CMK (cell line): Measurements from ENCODE around the gene HAS3.
"Not testable (repeated sequence)": the region's sequence is repeated elsewhere in the genome, so short reads cannot be mapped to it uniquely, and the experiment has no call there.

Experiments used
- DNase-seq: peaks from one replicate; pipeline ENCODE4 v3.0.0-alpha.2; 2010; ENCODE audit warnings: low read depth

Gene HAS3

DNA sequence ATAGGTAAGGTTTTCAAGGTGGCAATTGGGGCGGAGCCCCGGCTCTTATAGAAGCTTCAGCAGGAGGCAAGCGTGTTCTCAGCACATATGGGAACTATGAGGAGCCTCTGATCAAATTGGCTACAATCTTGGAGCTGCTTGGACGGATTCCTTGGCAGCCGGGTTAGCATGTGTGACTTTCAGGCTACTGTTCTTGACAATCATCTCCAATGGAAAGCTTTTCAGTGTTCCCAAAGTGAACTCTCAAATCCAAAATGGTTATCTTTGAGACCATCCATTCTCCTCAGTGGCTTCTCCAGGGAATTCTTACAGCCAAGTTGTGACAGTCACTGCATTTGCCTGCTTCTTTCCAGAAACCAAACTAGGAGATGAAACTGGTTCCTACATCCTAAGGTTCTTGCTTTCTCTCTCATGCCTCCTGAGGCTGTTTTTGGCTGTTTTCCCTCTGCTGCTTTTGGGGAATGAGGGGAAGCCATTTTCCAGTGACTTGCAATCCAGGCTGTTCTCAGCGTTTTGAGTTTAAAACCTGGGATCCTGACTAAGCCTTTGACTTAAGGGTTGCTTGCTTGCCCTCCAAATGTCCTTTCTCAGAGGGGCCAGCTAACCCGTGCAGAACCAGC, 10.9 kb downstream of the HAS3 start:
- DNase-seq: no peak

GRCh38 chr16:69116906-69117305, 11.5 kb downstream of the HAS3 start:
- no peak for DNase-seq

- no peak for DNase-seq
Measured at GRCh38 chr16:69118468-69118867, 13.0 kb downstream of the HAS3 start.

- no peak for DNase-seq
Measured at GRCh38 chr16:69118994-69119393, 13.5 kb downstream of the HAS3 start.

DNA sequence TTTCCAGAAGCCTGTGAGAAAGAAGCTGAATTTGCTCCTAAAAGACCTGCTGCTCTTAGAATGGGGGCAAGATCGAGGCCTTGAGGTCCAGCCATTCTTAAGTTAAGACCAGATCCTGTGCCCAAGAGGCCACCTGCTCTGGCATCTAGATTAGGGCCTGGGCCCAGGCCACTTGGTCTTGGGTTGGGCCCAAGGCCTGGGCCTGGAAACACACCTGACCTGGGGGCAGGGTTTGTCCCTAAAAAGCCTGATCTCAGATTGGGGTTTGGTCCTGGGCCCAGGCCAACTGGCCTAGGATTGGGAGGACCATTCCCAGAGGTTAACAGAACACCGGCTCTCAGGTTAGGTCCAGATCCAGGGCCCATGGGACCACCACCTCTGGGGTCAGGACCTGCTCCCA, 14.1 kb downstream of the HAS3 start:
- no peak for DNase-seq

- DNase-seq: no peak
Measured at GRCh38 chr16:69120096-69120664, 14.7 kb downstream of the HAS3 start.

- DNase-seq: no peak
Measured at GRCh38 chr16:69123910-69124309, 18.5 kb downstream of the HAS3 start.

DNA sequence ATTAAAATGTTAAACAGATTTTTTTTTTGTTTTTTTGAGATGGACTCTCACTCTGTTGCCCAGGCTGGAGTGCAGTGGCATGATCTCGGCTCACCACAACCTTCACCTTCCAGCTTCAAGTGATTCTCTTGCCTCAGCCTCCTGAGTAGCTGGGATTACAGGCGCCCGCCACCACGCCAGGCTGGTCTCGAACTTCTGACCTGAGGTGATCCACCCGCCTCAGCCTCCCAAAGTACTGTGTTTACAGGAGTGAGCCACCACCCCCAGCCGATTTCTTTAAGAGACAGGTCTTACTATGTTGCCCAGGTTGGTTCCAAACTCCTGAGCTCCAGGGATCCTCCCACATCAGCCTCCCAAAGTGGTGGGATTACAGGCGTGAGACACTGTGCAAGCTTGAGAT, 19.0 kb downstream of the HAS3 start:
- DNase-seq: not testable (repeated sequence)

DNA sequence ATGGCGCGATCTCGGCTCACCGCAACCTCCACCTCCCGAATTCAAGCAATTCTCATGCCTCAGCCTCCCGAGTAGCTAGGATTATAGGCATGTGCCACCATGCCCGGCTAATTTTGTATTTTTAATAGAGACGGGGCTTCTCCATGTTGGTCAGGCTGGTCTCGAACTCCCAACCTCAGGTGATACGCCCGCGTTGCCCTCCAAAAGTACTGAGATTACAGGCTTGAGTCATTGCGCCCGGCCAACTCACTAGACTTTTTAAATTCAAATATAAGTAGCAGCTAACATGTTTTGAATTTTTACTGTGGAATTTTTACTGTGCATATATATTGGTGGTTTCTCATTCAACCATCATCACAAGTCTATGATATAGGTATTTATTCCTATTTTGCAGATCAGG, 19.5 kb downstream of the HAS3 start:
- not testable (repeated sequence) for DNase-seq

GRCh38 chr16:69126221-69126620, 20.8 kb downstream of the HAS3 start:
- no peak for DNase-seq

DNA sequence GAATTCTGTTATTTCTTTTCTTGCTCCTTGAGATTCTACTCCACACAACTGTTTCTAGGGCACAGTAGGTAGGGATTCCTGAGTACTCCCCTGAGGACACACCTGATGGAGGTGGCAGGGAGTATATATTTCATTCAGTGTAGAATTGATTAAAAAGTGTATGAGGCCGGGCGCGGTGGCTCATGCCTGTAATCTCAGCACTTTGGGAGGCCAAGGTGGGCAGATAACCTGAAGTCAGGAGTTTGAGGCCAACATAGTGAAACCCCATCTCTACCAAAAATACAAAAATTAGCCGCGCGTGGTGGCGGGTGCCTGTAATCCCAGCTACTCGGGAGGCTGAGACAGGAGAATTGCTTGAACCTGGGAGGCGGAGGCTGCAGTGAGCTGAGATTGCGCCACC, 21.3 kb downstream of the HAS3 start:
- not testable (repeated sequence) for DNase-seq

- no peak for DNase-seq
Measured at GRCh38 chr16:69127966-69128510, 22.6 kb downstream of the HAS3 start.

DNA sequence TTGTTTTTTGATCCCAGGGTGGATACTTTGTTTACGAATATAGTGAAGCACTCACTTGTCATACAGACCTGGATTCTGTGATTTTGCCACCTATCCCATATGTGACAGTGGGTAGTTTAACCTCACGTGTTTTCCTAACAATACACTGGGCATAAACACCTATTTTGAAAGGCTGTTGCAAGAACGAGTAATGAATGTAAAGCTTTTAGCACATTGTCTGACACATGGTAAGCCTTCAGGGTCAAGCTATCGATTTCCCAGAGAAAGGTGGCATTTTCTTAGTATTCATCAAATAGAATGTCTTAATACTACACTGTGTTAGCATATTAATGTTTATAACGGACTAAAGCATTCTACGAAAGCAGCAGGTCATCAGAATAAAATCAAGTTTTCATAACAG, 25.0 kb downstream of the HAS3 start:
- no peak for DNase-seq

- peak; percentile 64 for DNase-seq
Measured at GRCh38 chr16:69131167-69131838, 25.9 kb downstream of the HAS3 start.

- DNase-seq: peak; percentile 71
Measured at GRCh38 chr16:69131839-69132423, 26.5 kb downstream of the HAS3 start.

- DNase-seq: peak; percentile 76
Measured at GRCh38 chr16:69132424-69133252, 27.2 kb downstream of the HAS3 start, which contains the start of the genes CHTF8 and UTP4. TSS of gene CHTF8 (minus strand) at chr16:69132588. CDS start at chr16:69121458, 11,130 bp downstream. TSS of gene UTP4 (plus strand) at chr16:69132649. CDS start at chr16:69133460, 811 bp downstream.

- no peak for DNase-seq
Measured at GRCh38 chr16:69133373-69133954, 28.0 kb downstream of the HAS3 start.

DNA sequence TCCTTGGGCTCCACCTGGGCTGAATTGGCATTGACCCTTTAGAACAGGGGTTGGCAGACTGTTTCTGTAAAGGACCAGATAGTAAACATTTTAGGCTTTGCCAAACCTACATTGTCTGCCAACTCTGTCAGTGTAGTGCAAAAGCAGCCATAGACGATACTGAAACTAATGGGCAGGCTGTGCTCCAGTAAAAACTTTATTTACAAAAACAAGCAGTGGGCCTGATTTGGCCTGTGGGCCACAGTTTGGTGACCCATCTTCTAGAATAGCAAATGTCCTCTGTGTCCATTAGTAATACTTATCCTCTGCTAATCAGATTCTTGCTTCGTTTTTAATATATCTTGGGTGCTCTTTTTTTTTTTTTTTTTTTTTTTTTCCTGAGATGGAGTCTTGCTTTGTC, 33.2 kb downstream of the HAS3 start:
- no peak for DNase-seq

- not testable (repeated sequence) for DNase-seq
Measured at GRCh38 chr16:69139464-69139863, 34.0 kb downstream of the HAS3 start.

DNA sequence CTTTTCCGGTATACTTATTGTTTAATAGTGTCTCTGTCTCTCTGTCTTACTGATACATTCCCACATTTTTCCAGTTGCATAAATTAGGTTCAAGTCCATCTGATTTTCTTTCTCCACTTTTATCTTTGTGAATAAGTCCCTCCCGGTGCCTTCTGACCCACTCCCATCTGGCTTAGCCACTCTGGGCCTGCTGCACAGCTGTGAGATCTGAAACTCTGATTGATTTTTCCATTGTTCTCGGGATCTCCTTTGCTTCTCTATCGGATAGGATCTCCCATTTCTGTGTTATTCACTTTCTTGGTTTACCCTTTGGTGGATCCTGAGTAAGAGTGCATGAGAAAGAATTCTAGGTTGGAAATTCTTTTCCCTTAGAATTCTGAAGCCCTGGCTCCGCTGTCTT, 35.6 kb downstream of the HAS3 start:
- no peak for DNase-seq

- no peak for DNase-seq
Measured at GRCh38 chr16:69141936-69142335, 36.5 kb downstream of the HAS3 start.
